Fibroblast of lung (primary cell): ENCODE results near the gene PTPRM.

Source experiments
- CTCF ChIP-seq, 2 donors: IDR thresholded peaks in 1 of 2; conservative IDR thresholded peaks in 1 of 2; 1 replicate in 1 of 2; 2 replicates in 1 of 2; pipeline ENCODE4 v1.5.1; 2011 to 2012; ENCODE audit warnings: low read length in 2 of 2, control low read depth in 1 of 2, inconsistent platforms in 1 of 2, low read depth in 1 of 2, mild to moderate bottlenecking in 1 of 2
- EZH2 ChIP-seq: IDR thresholded peaks from 2 replicates; pipeline ENCODE4 v1.5.1; 2012; ENCODE audit warnings: low read length, control low read depth, mild to moderate bottlenecking; ENCODE audit errors: missing control alignments

DNA sequence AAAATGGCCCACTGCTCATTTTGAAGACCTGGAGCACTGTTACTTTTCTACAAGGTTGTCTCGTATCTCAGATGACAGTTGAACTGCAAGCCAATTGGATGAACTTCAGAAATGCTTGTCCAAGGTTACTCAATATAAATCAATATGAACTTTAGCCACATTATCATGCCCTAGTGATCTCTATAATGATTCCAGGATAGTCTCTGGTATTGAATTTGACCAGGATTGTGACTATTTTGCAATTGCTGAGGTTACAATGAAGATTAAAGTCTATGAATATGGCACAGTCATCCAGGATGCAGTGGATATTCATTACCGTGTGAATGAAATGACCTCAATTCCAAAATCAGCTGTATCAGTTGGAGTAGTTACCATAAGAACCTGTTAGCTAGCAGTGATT, 846.1 kb downstream of the PTPRM start:
- no peak for TF ChIP-seq CTCF (conservative IDR thresholded peaks at IDR 0.05 in 1 of 2, IDR thresholded peaks at IDR 0.05 in 1 of 2; ENCODE audit: low read depth in 1 of 2, low read length in 2 of 2)
- no peak for TF ChIP-seq EZH2
